SK-N-MC (cell line): Measurements from ENCODE around the gene PREX1.

Experiments used
- EZH2 ChIP-seq: fragments of 200-600 bp; sonication (generic); IDR thresholded peaks from one replicate; pipeline ENCODE4 v1.6.1; 2017; ENCODE audit warnings: antibody characterized with exemption
- FOXP2 ChIP-seq: optimal IDR thresholded peaks from 2 replicates; pipeline ENCODE3; 2011; ENCODE audit warnings: mild to moderate bottlenecking, moderate library complexity; ENCODE audit not compliant: insufficient read depth; ENCODE audit errors: extremely low read length, control extremely low read depth
- POLR2AphosphoS5 ChIP-seq: IDR thresholded peaks from 2 replicates; pipeline ENCODE4 v1.6.1; 2012; ENCODE audit warnings: mild to moderate bottlenecking, low read depth, low read length, borderline replicate concordance

GRCh38 chr20:48657426-48658197 lies 170.2 kb downstream of the PREX1 start:
- no peak for TF ChIP-seq POLR2AphosphoS5
- no peak for TF ChIP-seq EZH2
- TF ChIP-seq FOXP2, result no peak
